HG03520 (cell line): ENCODE measurements around the gene OBP2B.
"Not testable (repeated sequence)": the region's sequence is repeated elsewhere in the genome, so short reads cannot be mapped to it uniquely, and the experiment has no call there.

ENCODE experiments used
- ATAC-seq: cut with Tn5 transposase; IDR thresholded peaks from one replicate; pipeline ENCODE4 v1.9.1; 2021; ENCODE audit warnings: mild to moderate bottlenecking, moderate library complexity; ENCODE audit not compliant: unreplicated experiment

The OBP2B gene

GRCh38 chr9:133238851-133239532 lies 29.9 kb upstream of the OBP2B start:
- ATAC-seq = no peak

GRCh38 chr9:133238272-133238850 lies 29.3 kb upstream of the OBP2B start:
- ATAC-seq = no peak

- ATAC-seq = no peak
Observed at GRCh38 chr9:133237035-133237731, 28.1 kb upstream of the OBP2B start.

- not testable (repeated sequence) for ATAC-seq
Observed at GRCh38 chr9:133236291-133237034, 27.4 kb upstream of the OBP2B start.

GRCh38 chr9:133235549-133236222 lies 26.6 kb upstream of the OBP2B start:
- ATAC-seq = no peak

- ATAC-seq = no peak
Observed at GRCh38 chr9:133234577-133235322, 25.7 kb upstream of the OBP2B start.

- no peak for ATAC-seq
Observed at GRCh38 chr9:133233681-133234432, 24.8 kb upstream of the OBP2B start.

- ATAC-seq = not testable (repeated sequence)
Observed at GRCh38 chr9:133231934-133232568, 23.0 kb upstream of the OBP2B start.

GRCh38 chr9:133230514-133230913 lies 21.5 kb upstream of the OBP2B start:
- not testable (repeated sequence) for ATAC-seq

- no peak for ATAC-seq
Observed at GRCh38 chr9:133230093-133230492, 21.0 kb upstream of the OBP2B start.

GRCh38 chr9:133228474-133229193 lies 19.6 kb upstream of the OBP2B start:
- ATAC-seq = not testable (repeated sequence)

GRCh38 chr9:133227996-133228395 lies 18.9 kb upstream of the OBP2B start:
- ATAC-seq = not testable (repeated sequence)

- ATAC-seq = no peak
Observed at GRCh38 chr9:133227242-133227860, 18.3 kb upstream of the OBP2B start.

GRCh38 chr9:133226219-133227171 lies 17.4 kb upstream of the OBP2B start:
- no peak for ATAC-seq

- no peak for ATAC-seq
Observed at GRCh38 chr9:133225171-133226011, 16.3 kb upstream of the OBP2B start.

GRCh38 chr9:133224762-133225161 lies 15.7 kb upstream of the OBP2B start:
- ATAC-seq = no peak
